ENCODE results near the gene KAZN. TPM values are rescaled to one million over a fixed set of nuclear protein-coding genes. Genes with fewer than 3 reads are reported as not detected.

Gene KAZN
- polyA plus RNA-seq, 1 donor (not counting 4 experiments of a cell fraction or from before 2014, with no cell fraction given) = 5.9 TPM

DNA sequence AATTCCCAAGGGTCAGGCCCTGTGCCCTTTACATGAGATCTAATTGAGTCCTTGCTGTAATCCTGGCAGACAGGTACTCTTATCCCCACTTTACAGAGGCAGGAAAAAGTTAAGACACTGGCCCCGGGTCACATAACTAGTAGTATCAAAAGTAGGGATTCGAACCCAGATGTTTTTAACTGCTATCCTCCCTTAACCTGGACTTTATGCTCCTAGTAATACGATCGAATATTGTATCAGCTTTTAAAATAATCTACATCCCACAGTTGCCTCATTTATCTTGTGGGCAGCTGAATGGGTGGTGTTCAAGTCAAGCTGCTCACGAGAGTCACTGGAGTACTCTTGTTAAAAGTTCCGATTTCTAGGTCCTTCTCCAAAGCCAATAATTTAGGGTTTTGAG lies 529.6 kb downstream of the KAZN start:
- Histone ChIP-seq H3K9me3 (ENCODE audit: control insufficient read depth, low read depth, low read length) (no peaks in the 10 kb centered on the region), H3K4me3 (ENCODE audit: control insufficient read depth in 2 of 3, extremely low read depth in 1 of 3, insufficient read depth in 2 of 3, low read depth in 1 of 3, low read length in 3 of 3) (no peak overlapping the region), H3K79me2 (ENCODE audit: control insufficient read depth, insufficient read depth, low read length) (no peaks in the 10 kb centered on the region), H3K27ac (ENCODE audit: control insufficient read depth, insufficient read depth, low read length) (no peak overlapping the region), H3K9ac (ENCODE audit: control insufficient read depth, extremely low read depth, insufficient read depth, low read length) (no peak overlapping the region), H3K4me2 (ENCODE audit: control insufficient read depth, extremely low read depth, insufficient read depth, low read depth, low read length) (no peak overlapping the region), H4K20me1 (ENCODE audit: control insufficient read depth, extremely low read depth, insufficient read depth, low read length) (no peaks in the 10 kb centered on the region), H3K9me1 (ENCODE audit: control insufficient read depth, extremely low read depth, insufficient read depth, low read length) (no peaks in the 10 kb centered on the region), H3K36me3 (ENCODE audit: control insufficient read depth in 2 of 2, extremely low read depth in 1 of 2, insufficient read depth in 2 of 2, low read length in 2 of 2) (no peaks in the 10 kb centered on the region), H3K4me1 (ENCODE audit: control insufficient read depth, extremely low read depth, insufficient read depth, low read length) (no peaks in the 10 kb centered on the region), H3K27me3 (ENCODE audit: control insufficient read depth, extremely low read depth, insufficient read depth, low read length) (no peaks in the 10 kb centered on the region), H2AFZ (ENCODE audit: control insufficient read depth, low read length) (no peak overlapping the region)
- TF ChIP-seq, protein P1, sequence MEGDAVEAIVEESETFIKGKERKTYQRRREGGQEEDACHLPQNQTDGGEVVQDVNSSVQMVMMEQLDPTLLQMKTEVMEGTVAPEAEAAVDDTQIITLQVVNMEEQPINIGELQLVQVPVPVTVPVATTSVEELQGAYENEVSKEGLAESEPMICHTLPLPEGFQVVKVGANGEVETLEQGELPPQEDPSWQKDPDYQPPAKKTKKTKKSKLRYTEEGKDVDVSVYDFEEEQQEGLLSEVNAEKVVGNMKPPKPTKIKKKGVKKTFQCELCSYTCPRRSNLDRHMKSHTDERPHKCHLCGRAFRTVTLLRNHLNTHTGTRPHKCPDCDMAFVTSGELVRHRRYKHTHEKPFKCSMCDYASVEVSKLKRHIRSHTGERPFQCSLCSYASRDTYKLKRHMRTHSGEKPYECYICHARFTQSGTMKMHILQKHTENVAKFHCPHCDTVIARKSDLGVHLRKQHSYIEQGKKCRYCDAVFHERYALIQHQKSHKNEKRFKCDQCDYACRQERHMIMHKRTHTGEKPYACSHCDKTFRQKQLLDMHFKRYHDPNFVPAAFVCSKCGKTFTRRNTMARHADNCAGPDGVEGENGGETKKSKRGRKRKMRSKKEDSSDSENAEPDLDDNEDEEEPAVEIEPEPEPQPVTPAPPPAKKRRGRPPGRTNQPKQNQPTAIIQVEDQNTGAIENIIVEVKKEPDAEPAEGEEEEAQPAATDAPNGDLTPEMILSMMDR (optimal IDR thresholded peaks at IDR 0.05 in 1 of 3, IDR thresholded peaks at IDR 0.05 in 1 of 3, conservative IDR thresholded peaks at IDR 0.05 in 1 of 3; ENCODE audit: extremely low read depth in 1 of 3, insufficient read depth in 2 of 3, low read length in 3 of 3) = no peak
- no peak for TF ChIP-seq EZH2 (IDR thresholded peaks at IDR 0.05; ENCODE audit: low read length)
- no peak for DNase-seq (ENCODE audit: low read depth, low spot score)
- dilution Hi-C loops (cut with MboI; ENCODE audit: extremely low pct_ligation_motif_present, low sequenced_read_pairs) = no loop called here
- no peak for FAIRE-seq

GRCh38 chr1:15128520-15129313 lies 530.2 kb downstream of the KAZN start:
- no peaks in the 10 kb centered on the region for H3K27me3 ChIP-seq (ENCODE audit: control insufficient read depth, extremely low read depth, insufficient read depth, low read length)
- H3K36me3 ChIP-seq (ENCODE audit: control insufficient read depth in 2 of 2, extremely low read depth in 1 of 2, insufficient read depth in 2 of 2, low read length in 2 of 2) = no peaks in the 10 kb centered on the region
- H4K20me1 ChIP-seq (ENCODE audit: control insufficient read depth, extremely low read depth, insufficient read depth, low read length) = no peaks in the 10 kb centered on the region
- dilution Hi-C loops (cut with MboI; ENCODE audit: extremely low pct_ligation_motif_present, low sequenced_read_pairs) = no loop called here
- no peak for TF ChIP-seq EZH2 (IDR thresholded peaks at IDR 0.05; ENCODE audit: low read length)
- TF ChIP-seq, protein P1 (optimal IDR thresholded peaks at IDR 0.05 in 1 of 3, IDR thresholded peaks at IDR 0.05 in 1 of 3, conservative IDR thresholded peaks at IDR 0.05 in 1 of 3; ENCODE audit: extremely low read depth in 1 of 3, insufficient read depth in 2 of 3, low read length in 3 of 3) = peak; percentile 86 to 96 (median 91)
- no peak overlapping the region for H3K9ac ChIP-seq (ENCODE audit: control insufficient read depth, extremely low read depth, insufficient read depth, low read length)
- H3K79me2 ChIP-seq (ENCODE audit: control insufficient read depth, insufficient read depth, low read length) = no peaks in the 10 kb centered on the region
- H3K27ac ChIP-seq (ENCODE audit: control insufficient read depth, insufficient read depth, low read length) = no peak overlapping the region
- DNase-seq (ENCODE audit: low read depth, low spot score) (no peak), FAIRE-seq (peak; percentile 76)
- H3K9me3 ChIP-seq (ENCODE audit: control insufficient read depth, low read depth, low read length) = no peaks in the 10 kb centered on the region
- no peak overlapping the region for H3K4me3 ChIP-seq (ENCODE audit: control insufficient read depth in 2 of 3, extremely low read depth in 1 of 3, insufficient read depth in 2 of 3, low read depth in 1 of 3, low read length in 3 of 3)
- H3K4me1 ChIP-seq (ENCODE audit: control insufficient read depth, extremely low read depth, insufficient read depth, low read length) = no peaks in the 10 kb centered on the region
- no peak overlapping the region for H2AFZ ChIP-seq (ENCODE audit: control insufficient read depth, low read length)
- no peaks in the 10 kb centered on the region for H3K9me1 ChIP-seq (ENCODE audit: control insufficient read depth, extremely low read depth, insufficient read depth, low read length)
- H3K4me2 ChIP-seq (ENCODE audit: control insufficient read depth, extremely low read depth, insufficient read depth, low read depth, low read length) = no peak overlapping the region
